Mucosa of descending colon (tissue), 3 donors: Measurements from ENCODE around the gene THOC6. TPM values are rescaled to one million over a fixed set of nuclear protein-coding genes. Genes with fewer than 3 reads are reported as not detected.

Experiments
- ATAC-seq: fragments of 200-7000 bp; cut with Tn5 transposase; one replicate; pipeline ENCODE4 v1.9.1; 2020; ENCODE audit warnings: mild to moderate bottlenecking, moderate library complexity
- DNase-seq, 3 donors: peaks; one replicate each; pipeline ENCODE4 v3.0.0-alpha.2; 2020
- H3K36me3 ChIP-seq: fragments of 200-600 bp; one replicate; pipeline ENCODE4 v1.8.0; 2021; ENCODE audit warnings: low read depth, mild to moderate bottlenecking
- H3K4me1 ChIP-seq: fragments of 200-600 bp; one replicate; pipeline ENCODE4 v1.8.0; 2021; ENCODE audit warnings: low read depth, mild to moderate bottlenecking
- H3K4me3 ChIP-seq: fragments of 200-600 bp; one replicate; pipeline ENCODE4 v1.8.0; 2021; ENCODE audit warnings: mild to moderate bottlenecking
- H3K9me3 ChIP-seq: fragments of 200-600 bp; one replicate; pipeline ENCODE4 v1.8.0; 2021; ENCODE audit warnings: mild to moderate bottlenecking
- CTCF ChIP-seq: fragments of 200-600 bp; IDR thresholded peaks from one replicate; pipeline ENCODE4 v1.8.0; 2022; ENCODE audit warnings: antibody characterized with exemption, mild to moderate bottlenecking
- intact Hi-C, 2 donors: fragments of 100-400 bp; cut with DNase I in 1 of 2; cut with micrococcal nuclease in 1 of 2; formaldehyde crosslinking; loops; one replicate each; pipeline versions ENCODE4 v1.11.0 to v1.11.1; 2022; cut with DNase I, micrococcal nuclease
- total RNA-seq, 3 donors: library from RNA; stranded (reverse); fragmentation: NEBNext Ultra II Directional in 2 of 3; extraction: Animal tissue kit (Norgen Biotek cat#: 25700) in 2 of 3; gene quantifications; one replicate each; pipeline versions ENCODE4 v1.2.1 to v1.2.4, GENCODE V29; 2021 to 2023
- donor health status: DM: no; HTN: no; CAD: no; lungs with moderate emphysema.
- donor health status: DM: no; HTN: no; CAD: no.
- donor health status: DM: no; HTN: yes; CAD: no.

THOC6 gene
- total RNA-seq, 3 donors from 2014 or later = 23.7 to 26.0 (median 25.7) TPM

GRCh38 chr16:3004781-3005284 lies 19.0 kb upstream of the THOC6 start:
- no peak for TF ChIP-seq CTCF
- H3K36me3 ChIP-seq = no peaks in the 10 kb centered on the region
- H3K4me3 ChIP-seq = no peak overlapping the region
- peaks cover 38% of the 10 kb centered on the region for H3K4me1 ChIP-seq
- intact Hi-C loops = no loop called here
- DNase-seq (peak; percentile 80 to 82 (median 81)), ATAC-seq (no peak)
- no peaks in the 10 kb centered on the region for H3K9me3 ChIP-seq

GRCh38 chr16:3007059-3007956 lies 16.5 kb upstream of the THOC6 start:
- peaks cover 38% of the 10 kb centered on the region for H3K4me1 ChIP-seq
- no peaks in the 10 kb centered on the region for H3K36me3 ChIP-seq
- intact Hi-C loops = no loop called here
- no peaks in the 10 kb centered on the region for H3K9me3 ChIP-seq
- ATAC-seq (peak; percentile 63), DNase-seq (peak; percentile 78 to 87 (median 84))
- H3K4me3 ChIP-seq = no peak overlapping the region
- TF ChIP-seq CTCF = no peak

- no peak for TF ChIP-seq CTCF
- peak in 1 of 3 donors; percentile 55 for DNase-seq
- no peak for ATAC-seq
- Histone ChIP-seq H3K4me1 (peaks cover 38% of the 10 kb centered on the region), H3K9me3 (no peaks in the 10 kb centered on the region), H3K36me3 (no peaks in the 10 kb centered on the region), H3K4me3 (no peak overlapping the region)
- intact Hi-C loops = no loop called here
Observed at GRCh38 chr16:3007957-3008689, 15.7 kb upstream of the THOC6 start.

GRCh38 chr16:3008690-3009037 lies 15.2 kb upstream of the THOC6 start:
- Histone ChIP-seq H3K4me3 (no peak overlapping the region), H3K4me1 (peaks cover 36% of the 10 kb centered on the region), H3K9me3 (no peaks in the 10 kb centered on the region), H3K36me3 (no peaks in the 10 kb centered on the region)
- no peak for TF ChIP-seq CTCF
- intact Hi-C loops = no loop called here
- ATAC-seq (no peak), DNase-seq (no peak)

GRCh38 chr16:3009568-3010390 lies 14.1 kb upstream of the THOC6 start:
- no peak for TF ChIP-seq CTCF
- ATAC-seq = no peak
- no peaks in the 10 kb centered on the region for H3K36me3 ChIP-seq
- DNase-seq = no peak
- peaks cover 33% of the 10 kb centered on the region for H3K4me1 ChIP-seq
- no peaks in the 10 kb centered on the region for H3K9me3 ChIP-seq
- H3K4me3 ChIP-seq = no peak overlapping the region
- intact Hi-C loops = no loop called here
